Erythroblast (primary cell): Measurements from ENCODE around the gene RAPGEF2.

Experiments used
- GATA1 ChIP-seq: IDR thresholded peaks from 2 replicates; pipeline ENCODE4 v1.6.1; 2011; ENCODE audit warnings: low read depth, mild to moderate bottlenecking, control low read depth, low read length, moderate library complexity
- POLR2A ChIP-seq: IDR thresholded peaks from 2 replicates; pipeline ENCODE4 v1.6.1; 2011; ENCODE audit warnings: mild to moderate bottlenecking, low read length

GRCh38 chr4:159220353-159220752 lies 117.5 kb downstream of the RAPGEF2 start:
- no peak for TF ChIP-seq POLR2A
- no peak for TF ChIP-seq GATA1
